Mucosa of descending colon (tissue), 3 donors: ENCODE measurements around the gene RAP1A. TPM values are rescaled to one million over a fixed set of nuclear protein-coding genes. Genes with fewer than 3 reads are reported as not detected.

ENCODE experiments used
- ATAC-seq: fragments of 200-7000 bp; cut with Tn5 transposase; one replicate; pipeline ENCODE4 v1.9.1; 2020; ENCODE audit warnings: mild to moderate bottlenecking, moderate library complexity
- DNase-seq, 3 donors: peaks; one replicate each; pipeline ENCODE4 v3.0.0-alpha.2; 2020
- H3K36me3 ChIP-seq: fragments of 200-600 bp; one replicate; pipeline ENCODE4 v1.8.0; 2021; ENCODE audit warnings: low read depth, mild to moderate bottlenecking
- H3K4me1 ChIP-seq: fragments of 200-600 bp; one replicate; pipeline ENCODE4 v1.8.0; 2021; ENCODE audit warnings: low read depth, mild to moderate bottlenecking
- H3K4me3 ChIP-seq: fragments of 200-600 bp; one replicate; pipeline ENCODE4 v1.8.0; 2021; ENCODE audit warnings: mild to moderate bottlenecking
- H3K9me3 ChIP-seq: fragments of 200-600 bp; one replicate; pipeline ENCODE4 v1.8.0; 2021; ENCODE audit warnings: mild to moderate bottlenecking
- intact Hi-C, 2 donors: fragments of 100-400 bp; cut with DNase I in 1 of 2; cut with micrococcal nuclease in 1 of 2; formaldehyde crosslinking; loops; one replicate each; pipeline versions ENCODE4 v1.11.0 to v1.11.1; 2022; cut with DNase I, micrococcal nuclease
- total RNA-seq, 3 donors: library from RNA; stranded (reverse); fragmentation: NEBNext Ultra II Directional in 2 of 3; extraction: Animal tissue kit (Norgen Biotek cat#: 25700) in 2 of 3; gene quantifications; one replicate each; pipeline versions ENCODE4 v1.2.1 to v1.2.4, GENCODE V29; 2021 to 2023
- TF ChIP-seq, protein P1 (sequence below): fragments of 200-600 bp; IDR thresholded peaks from one replicate; pipeline ENCODE4 v1.8.0; 2022; ENCODE audit warnings: antibody characterized with exemption, mild to moderate bottlenecking
- donor health status: DM: no; HTN: no; CAD: no; lungs with moderate emphysema.
- donor health status: DM: no; HTN: no; CAD: no.
- donor health status: DM: no; HTN: yes; CAD: no.

RAP1A gene
- total RNA-seq, 3 donors from 2014 or later, result 84.4 to 272 (median 95.4) TPM

DNA sequence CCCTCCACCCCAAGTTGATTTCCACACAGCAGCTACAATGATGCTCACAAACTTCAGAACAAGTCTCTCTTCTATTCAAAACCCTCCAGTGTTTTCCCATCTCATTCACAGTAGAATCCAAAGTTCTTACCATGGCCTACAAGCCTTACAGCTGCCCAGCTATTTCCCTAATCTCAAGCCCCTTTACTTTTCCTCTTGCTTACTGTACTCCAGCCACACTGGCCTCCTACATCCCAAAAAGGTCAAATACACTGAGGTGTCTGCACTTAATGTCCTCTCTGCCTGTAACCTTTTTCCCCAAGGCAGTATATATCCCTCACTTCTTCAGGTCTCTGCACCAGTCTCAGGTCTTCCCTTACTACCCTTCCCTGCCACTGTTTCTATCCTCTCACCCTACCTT lies 2.6 kb downstream of the RAP1A start:
- ATAC-seq, result no peak
- TF ChIP-seq, protein P1, sequence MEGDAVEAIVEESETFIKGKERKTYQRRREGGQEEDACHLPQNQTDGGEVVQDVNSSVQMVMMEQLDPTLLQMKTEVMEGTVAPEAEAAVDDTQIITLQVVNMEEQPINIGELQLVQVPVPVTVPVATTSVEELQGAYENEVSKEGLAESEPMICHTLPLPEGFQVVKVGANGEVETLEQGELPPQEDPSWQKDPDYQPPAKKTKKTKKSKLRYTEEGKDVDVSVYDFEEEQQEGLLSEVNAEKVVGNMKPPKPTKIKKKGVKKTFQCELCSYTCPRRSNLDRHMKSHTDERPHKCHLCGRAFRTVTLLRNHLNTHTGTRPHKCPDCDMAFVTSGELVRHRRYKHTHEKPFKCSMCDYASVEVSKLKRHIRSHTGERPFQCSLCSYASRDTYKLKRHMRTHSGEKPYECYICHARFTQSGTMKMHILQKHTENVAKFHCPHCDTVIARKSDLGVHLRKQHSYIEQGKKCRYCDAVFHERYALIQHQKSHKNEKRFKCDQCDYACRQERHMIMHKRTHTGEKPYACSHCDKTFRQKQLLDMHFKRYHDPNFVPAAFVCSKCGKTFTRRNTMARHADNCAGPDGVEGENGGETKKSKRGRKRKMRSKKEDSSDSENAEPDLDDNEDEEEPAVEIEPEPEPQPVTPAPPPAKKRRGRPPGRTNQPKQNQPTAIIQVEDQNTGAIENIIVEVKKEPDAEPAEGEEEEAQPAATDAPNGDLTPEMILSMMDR, result no peak
- peaks cover 43% of the 10 kb centered on the region for H3K4me1 ChIP-seq

DNA sequence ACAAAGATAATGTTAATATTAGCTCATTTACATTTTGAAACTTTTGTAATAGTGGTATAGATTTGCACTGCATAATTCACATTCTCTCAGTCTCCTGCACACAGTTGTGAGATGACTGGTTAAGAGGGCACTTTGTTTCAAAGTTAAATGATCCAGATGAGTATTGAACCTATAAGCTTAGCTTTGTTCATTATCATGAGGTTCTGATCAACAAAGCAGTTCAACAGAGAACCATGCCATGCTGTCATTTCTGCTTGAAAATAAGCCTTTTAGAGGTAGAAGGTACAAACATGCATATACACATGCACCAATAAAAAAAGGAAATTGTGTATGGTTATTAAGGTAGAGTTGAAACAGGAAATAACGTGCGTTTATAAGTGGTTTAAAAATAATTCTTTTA lies 4.8 kb downstream of the RAP1A start:
- ATAC-seq (no peak), DNase-seq (no peak)
- Histone ChIP-seq H3K36me3 (no peaks in the 10 kb centered on the region), H3K4me3 (no peak overlapping the region), H3K9me3 (no peaks in the 10 kb centered on the region), H3K4me1 (peaks cover 38% of the 10 kb centered on the region)
- intact Hi-C loops, result no loop called here
- TF ChIP-seq, protein P1, result no peak

More for the DNA sequence above, 2.6 kb downstream of the RAP1A start:
- intact Hi-C loops, result no loop called here
- Histone ChIP-seq H3K36me3 (no peaks in the 10 kb centered on the region), H3K4me3 (no peak overlapping the region), H3K9me3 (no peaks in the 10 kb centered on the region)
- no peak for DNase-seq

DNA sequence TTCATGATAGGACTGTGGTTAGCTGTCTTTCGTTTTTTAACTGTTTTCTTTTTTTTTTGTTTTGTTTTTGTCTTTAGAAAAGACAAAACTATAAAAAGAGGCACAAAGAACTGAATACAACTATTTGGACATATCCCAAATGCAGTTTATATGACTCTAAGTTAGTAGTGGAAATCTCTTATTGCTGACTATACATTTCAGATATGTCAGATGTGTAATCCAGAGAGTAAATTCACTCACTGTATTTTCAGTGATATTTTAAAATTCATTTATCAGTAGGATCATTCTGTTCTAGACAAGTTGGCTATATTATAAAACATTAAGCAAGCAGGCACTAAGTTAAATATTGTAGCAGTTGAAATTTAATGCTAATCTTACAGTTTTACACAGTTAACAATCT lies 5.7 kb downstream of the RAP1A start:
- intact Hi-C loops, result no loop called here
- DNase-seq, result no peak
- Histone ChIP-seq H3K9me3 (no peaks in the 10 kb centered on the region), H3K36me3 (no peaks in the 10 kb centered on the region), H3K4me1 (peaks cover 38% of the 10 kb centered on the region), H3K4me3 (no peak overlapping the region)
- TF ChIP-seq, protein P1, result no peak
- ATAC-seq, result no peak

- TF ChIP-seq, protein P1, result no peak
- H3K4me3 ChIP-seq, result no peak overlapping the region
- H3K9me3 ChIP-seq, result no peaks in the 10 kb centered on the region
- ATAC-seq (no peak), DNase-seq (no peak)
- intact Hi-C loops, result no loop called here
- H3K36me3 ChIP-seq, result no peaks in the 10 kb centered on the region
- peaks cover 21% of the 10 kb centered on the region for H3K4me1 ChIP-seq
These were observed 8.6 kb downstream of the RAP1A start for GRCh38 chr1:111628153-111628552.

- DNase-seq (no peak), ATAC-seq (no peak)
- Histone ChIP-seq H3K9me3 (no peaks in the 10 kb centered on the region), H3K36me3 (no peaks in the 10 kb centered on the region), H3K4me1 (peaks cover 21% of the 10 kb centered on the region), H3K4me3 (no peak overlapping the region)
- intact Hi-C loops, result no loop called here
- TF ChIP-seq, protein P1, result no peak
These were observed 9.8 kb downstream of the RAP1A start for GRCh38 chr1:111629190-111629954.
